C4-2B (cell line): ENCODE data around the gene SPAG9.

ENCODE experiments used
- CTCF ChIP-seq: fragments of 450-650 bp; conservative IDR thresholded peaks from 2 replicates; pipeline ENCODE4 v1.5.1; 2017; ENCODE audit warnings: mild to moderate bottlenecking
- ZFX ChIP-seq: fragments of 450-650 bp; IDR thresholded peaks from 2 replicates; pipeline ENCODE4 v1.6.1; 2017

DNA sequence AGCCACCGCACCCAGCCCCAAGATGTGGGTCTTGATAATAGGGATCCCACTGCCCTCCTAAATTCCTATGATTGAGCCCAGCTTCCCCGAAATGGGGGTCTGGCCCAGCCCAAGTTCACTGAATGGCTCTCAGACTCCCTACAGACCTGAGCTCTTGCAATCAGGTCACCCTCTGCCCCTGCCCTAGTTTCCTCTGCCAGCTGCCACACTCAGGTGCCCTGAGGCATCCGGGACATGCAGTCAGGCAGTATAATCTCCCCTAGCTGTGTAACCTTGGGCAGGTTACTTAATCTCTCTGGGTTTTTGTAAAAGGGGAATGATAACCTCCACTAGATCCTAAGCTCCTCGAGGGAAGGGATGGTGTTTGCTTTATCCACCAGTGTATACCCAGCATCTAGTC is 193.4 kb downstream of the SPAG9 start:
- no peak for TF ChIP-seq CTCF
- TF ChIP-seq ZFX: no peak
